ENCODE measurements around the gene SNX24.

DNA sequence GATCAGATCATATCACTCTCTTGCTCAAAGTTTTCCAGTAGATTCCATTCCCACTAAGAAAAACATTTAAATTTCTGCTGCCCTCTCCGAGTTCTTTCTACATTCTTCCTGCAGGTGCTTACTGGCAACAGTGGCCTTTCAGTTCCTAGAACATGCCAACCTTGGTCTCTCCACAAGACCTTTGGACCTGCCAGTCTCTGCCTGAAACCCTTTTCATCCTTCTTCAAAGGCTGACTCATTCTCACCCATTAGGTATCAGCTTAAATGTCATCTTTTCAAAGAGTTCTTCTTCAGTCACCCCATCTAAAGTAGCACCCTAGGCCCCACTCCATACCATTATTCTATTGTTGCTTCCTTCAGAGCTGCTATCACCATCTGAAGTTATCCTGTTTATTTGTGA lies 169.3 kb downstream of the SNX24 start:
- TF ChIP-seq, protein P1, sequence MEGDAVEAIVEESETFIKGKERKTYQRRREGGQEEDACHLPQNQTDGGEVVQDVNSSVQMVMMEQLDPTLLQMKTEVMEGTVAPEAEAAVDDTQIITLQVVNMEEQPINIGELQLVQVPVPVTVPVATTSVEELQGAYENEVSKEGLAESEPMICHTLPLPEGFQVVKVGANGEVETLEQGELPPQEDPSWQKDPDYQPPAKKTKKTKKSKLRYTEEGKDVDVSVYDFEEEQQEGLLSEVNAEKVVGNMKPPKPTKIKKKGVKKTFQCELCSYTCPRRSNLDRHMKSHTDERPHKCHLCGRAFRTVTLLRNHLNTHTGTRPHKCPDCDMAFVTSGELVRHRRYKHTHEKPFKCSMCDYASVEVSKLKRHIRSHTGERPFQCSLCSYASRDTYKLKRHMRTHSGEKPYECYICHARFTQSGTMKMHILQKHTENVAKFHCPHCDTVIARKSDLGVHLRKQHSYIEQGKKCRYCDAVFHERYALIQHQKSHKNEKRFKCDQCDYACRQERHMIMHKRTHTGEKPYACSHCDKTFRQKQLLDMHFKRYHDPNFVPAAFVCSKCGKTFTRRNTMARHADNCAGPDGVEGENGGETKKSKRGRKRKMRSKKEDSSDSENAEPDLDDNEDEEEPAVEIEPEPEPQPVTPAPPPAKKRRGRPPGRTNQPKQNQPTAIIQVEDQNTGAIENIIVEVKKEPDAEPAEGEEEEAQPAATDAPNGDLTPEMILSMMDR (IDR thresholded peaks at IDR 0.05) = no peak
- TF ChIP-seq POLR2A (IDR thresholded peaks at IDR 0.05) = no peak

All from right lobe of liver (tissue), 4 donors.